Measurements from ENCODE around the gene MINPP1. TPM values are rescaled to one million over a fixed set of nuclear protein-coding genes. Genes with fewer than 3 reads are reported as not detected.
A peak's percentile ranks its signal among the peaks of the same experiment; 100 is the strongest.

Gene MINPP1
- total RNA-seq, 1 donor from 2014 or later, result 31.5 TPM

- TF ChIP-seq CTCF (IDR thresholded peaks at IDR 0.05; ENCODE audit: unreplicated experiment), result no peak
- Mint-ChIP-seq H3K9me3 (ENCODE audit: low read depth) (no peaks in the 10 kb centered on the region), H3K36me3 (ENCODE audit: insufficient read depth) (no peaks in the 10 kb centered on the region), H3K4me1 (ENCODE audit: low read depth) (peaks cover 8% of the 10 kb centered on the region), H3K4me3 (ENCODE audit: low read depth) (no peak overlapping the region), H3K27ac (no peak overlapping the region), H3K27me3 (no peaks in the 10 kb centered on the region)
- no peak for DNase-seq (ENCODE audit: low spot score, unreplicated experiment)
Measured at GRCh38 chr10:87500646-87501048, 4.0 kb upstream of the MINPP1 start.

GRCh38 chr10:87503401-87503800 is 1.3 kb upstream of the MINPP1 start:
- no peak for DNase-seq (ENCODE audit: low spot score, unreplicated experiment)
- H3K36me3 Mint-ChIP-seq (ENCODE audit: insufficient read depth), result no peaks in the 10 kb centered on the region
- no peaks in the 10 kb centered on the region for H3K9me3 Mint-ChIP-seq (ENCODE audit: low read depth)
- no peak for TF ChIP-seq CTCF (IDR thresholded peaks at IDR 0.05; ENCODE audit: unreplicated experiment)
- no peaks in the 10 kb centered on the region for H3K27me3 Mint-ChIP-seq
- peak overlapping the region; percentile 83 for H3K4me3 Mint-ChIP-seq (ENCODE audit: low read depth)
- H3K27ac Mint-ChIP-seq, result no peak overlapping the region
- peaks cover 15% of the 10 kb centered on the region for H3K4me1 Mint-ChIP-seq (ENCODE audit: low read depth)

- no peak for TF ChIP-seq CTCF (IDR thresholded peaks at IDR 0.05; ENCODE audit: unreplicated experiment)
- no peak for DNase-seq (ENCODE audit: low spot score, unreplicated experiment)
- Mint-ChIP-seq H3K36me3 (ENCODE audit: insufficient read depth) (peaks cover 4% of the 10 kb centered on the region), H3K4me3 (ENCODE audit: low read depth) (peak overlapping the region; percentile 83), H3K27ac (peak overlapping the region; percentile 89), H3K27me3 (no peaks in the 10 kb centered on the region), H3K4me1 (ENCODE audit: low read depth) (peaks cover 15% of the 10 kb centered on the region), H3K9me3 (ENCODE audit: low read depth) (no peaks in the 10 kb centered on the region)
Measured at GRCh38 chr10:87503886-87504285, 807 bp upstream of the MINPP1 start.

- DNase-seq (ENCODE audit: low spot score, unreplicated experiment), result no peak
- H3K27me3 Mint-ChIP-seq, result no peaks in the 10 kb centered on the region
- H3K27ac Mint-ChIP-seq, result peak overlapping the region; percentile 89
- H3K4me3 Mint-ChIP-seq (ENCODE audit: low read depth), result peak overlapping the region; percentile 83
- H3K4me1 Mint-ChIP-seq (ENCODE audit: low read depth), result peaks cover 15% of the 10 kb centered on the region
- peaks cover 5% of the 10 kb centered on the region for H3K36me3 Mint-ChIP-seq (ENCODE audit: insufficient read depth)
- no peaks in the 10 kb centered on the region for H3K9me3 Mint-ChIP-seq (ENCODE audit: low read depth)
- no peak for TF ChIP-seq CTCF (IDR thresholded peaks at IDR 0.05; ENCODE audit: unreplicated experiment)
Measured at GRCh38 chr10:87504307-87504639, 420 bp upstream of the MINPP1 start.

GRCh38 chr10:87505366-87506111 is 846 bp downstream of the MINPP1 start:
- DNase-seq (ENCODE audit: low spot score, unreplicated experiment), result peak; percentile 48
- Mint-ChIP-seq H3K27me3 (no peaks in the 10 kb centered on the region), H3K4me1 (ENCODE audit: low read depth) (peaks cover 15% of the 10 kb centered on the region), H3K9me3 (ENCODE audit: low read depth) (no peaks in the 10 kb centered on the region), H3K4me3 (ENCODE audit: low read depth) (peak overlapping the region; percentile 83), H3K27ac (peak overlapping the region; percentile 65), H3K36me3 (ENCODE audit: insufficient read depth) (peaks cover 7% of the 10 kb centered on the region)
- peak; percentile 66 for TF ChIP-seq CTCF (IDR thresholded peaks at IDR 0.05; ENCODE audit: unreplicated experiment)

Measured in progenitor cell of endocrine pancreas (in vitro differentiated cells).